ENCODE results near the gene CCR2.

The CCR2 gene

GRCh38 chr3:46360907-46361306 is 7.0 kb downstream of the CCR2 start (continued):
- TF ChIP-seq CREB5 (CRISPR knock-in tag; IDR thresholded peaks at IDR 0.05; ENCODE audit: low read depth) (no peak), ZNF8 (CRISPR knock-in tag; IDR thresholded peaks at IDR 0.05) (no peak), ISL1 (CRISPR knock-in tag; IDR thresholded peaks at IDR 0.05) (no peak), RARB (CRISPR knock-in tag; IDR thresholded peaks at IDR 0.05) (no peak)

GRCh38 chr3:46361408-46362283 is 7.7 kb downstream of the CCR2 start:
- ATAC-seq = no peak

GRCh38 chr3:46365041-46365440 is 11.1 kb downstream of the CCR2 start:
- ATAC-seq = no peak
- TF ChIP-seq PPARA (CRISPR knock-in tag; IDR thresholded peaks at IDR 0.05; ENCODE audit: borderline replicate concordance) (no peak), ISL1 (CRISPR knock-in tag; IDR thresholded peaks at IDR 0.05) (no peak), ZNF70 (CRISPR knock-in tag; IDR thresholded peaks at IDR 0.05) (no peak), ZFP30 (CRISPR knock-in tag; IDR thresholded peaks at IDR 0.05) (no peak), ZFP3 (CRISPR knock-in tag; IDR thresholded peaks at IDR 0.05) (no peak), ZNF8 (CRISPR knock-in tag; IDR thresholded peaks at IDR 0.05) (no peak), ESRRG (CRISPR knock-in tag; IDR thresholded peaks at IDR 0.05) (no peak), PATZ1 (CRISPR knock-in tag; IDR thresholded peaks at IDR 0.05; ENCODE audit: borderline replicate concordance) (no peak), OSR1 (CRISPR knock-in tag; IDR thresholded peaks at IDR 0.05) (no peak), POU6F1 (CRISPR knock-in tag; IDR thresholded peaks at IDR 0.05; ENCODE audit: borderline replicate concordance, low read depth) (no peak), TCF4 (CRISPR knock-in tag; IDR thresholded peaks at IDR 0.05; ENCODE audit: borderline replicate concordance) (no peak), TOX (CRISPR knock-in tag; IDR thresholded peaks at IDR 0.05; ENCODE audit: borderline replicate concordance) (no peak), ZNF565 (CRISPR knock-in tag; conservative IDR thresholded peaks at IDR 0.05; ENCODE audit: low read depth) (no peak), CSDC2 (CRISPR knock-in tag; IDR thresholded peaks at IDR 0.05) (no peak), ARNTL (CRISPR knock-in tag; IDR thresholded peaks at IDR 0.05; ENCODE audit: borderline replicate concordance, low read depth) (no peak), SNAI2 (CRISPR knock-in tag; IDR thresholded peaks at IDR 0.05) (no peak), GLIS3 (CRISPR knock-in tag; IDR thresholded peaks at IDR 0.05) (no peak)

More at GRCh38 chr3:46361408-46362283, 7.7 kb downstream of the CCR2 start:
- TF ChIP-seq ZNF8 (CRISPR knock-in tag; IDR thresholded peaks at IDR 0.05) = no peak
- TF ChIP-seq GLIS3 (CRISPR knock-in tag; IDR thresholded peaks at IDR 0.05) = no peak
- TF ChIP-seq ARNTL (CRISPR knock-in tag; IDR thresholded peaks at IDR 0.05; ENCODE audit: borderline replicate concordance, low read depth) = no peak
- no peak for TF ChIP-seq ZNF70 (CRISPR knock-in tag; IDR thresholded peaks at IDR 0.05)
- no peak for TF ChIP-seq RARB (CRISPR knock-in tag; IDR thresholded peaks at IDR 0.05)
- TF ChIP-seq ZC3H10 (CRISPR knock-in tag; IDR thresholded peaks at IDR 0.05) = no peak
- TF ChIP-seq BACH2 (CRISPR knock-in tag; IDR thresholded peaks at IDR 0.05; ENCODE audit: borderline replicate concordance) = no peak
- TF ChIP-seq PATZ1 (CRISPR knock-in tag; IDR thresholded peaks at IDR 0.05; ENCODE audit: borderline replicate concordance) = no peak
- no peak for TF ChIP-seq OSR1 (CRISPR knock-in tag; IDR thresholded peaks at IDR 0.05)
- no peak for TF ChIP-seq SNAI2 (CRISPR knock-in tag; IDR thresholded peaks at IDR 0.05)
- TF ChIP-seq TCF4 (CRISPR knock-in tag; IDR thresholded peaks at IDR 0.05; ENCODE audit: borderline replicate concordance) = no peak
